NCI-H2196 treated with DMSO at 0.1 percent for 48 hours (cell line): Measurements from ENCODE around the gene NMUR2.

ENCODE experiments used
- DNase-seq: peaks from one replicate; lab custom pipeline; 2025; ENCODE audit not compliant: unreplicated experiment; lab: John Stamatoyannopoulos, UW

NMUR2 gene

GRCh38 chr5:152372875-152373274, 32.2 kb downstream of the NMUR2 start:
- no peak for DNase-seq

DNA sequence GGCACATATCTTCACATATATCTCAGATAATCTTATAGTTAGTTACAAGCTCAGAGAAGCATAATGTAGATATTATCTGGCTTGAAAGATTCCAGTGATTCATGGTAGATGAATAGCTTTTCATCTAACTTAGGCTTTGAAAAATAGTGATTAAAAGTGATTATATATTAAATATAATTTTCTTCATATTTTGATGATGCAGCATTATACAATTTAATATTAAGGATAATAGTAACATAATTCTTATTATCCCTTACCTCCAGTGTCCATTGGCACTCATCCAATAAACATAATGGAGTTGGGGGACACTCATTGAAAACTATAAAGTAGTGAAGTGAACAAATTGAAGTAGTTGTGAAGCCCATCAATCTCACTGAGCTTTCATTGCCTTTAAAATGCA, 35.8 kb downstream of the NMUR2 start:
- DNase-seq = no peak

- no peak for DNase-seq
Observed at GRCh38 chr5:152367554-152367953, 37.5 kb downstream of the NMUR2 start.

- DNase-seq = no peak
Observed at GRCh38 chr5:152366716-152367115, 38.4 kb downstream of the NMUR2 start.

DNA sequence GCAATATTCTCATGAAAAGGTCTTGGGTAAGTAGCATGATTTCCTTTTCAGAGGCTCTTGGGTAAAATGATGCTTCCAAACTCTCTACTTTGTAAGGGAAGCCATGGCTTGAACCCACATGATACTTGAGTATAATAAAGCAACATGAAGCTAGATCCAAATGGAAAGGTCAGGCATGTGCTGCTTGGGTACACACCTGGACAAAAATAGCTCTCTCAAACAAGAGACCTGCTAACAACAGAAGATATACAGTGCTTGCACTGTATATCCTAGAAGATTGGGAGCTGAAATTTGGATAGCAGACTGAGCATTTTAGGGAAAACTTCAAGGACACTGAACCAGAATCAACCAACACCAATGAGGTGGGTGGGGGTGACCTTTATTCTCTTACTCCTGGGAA, 40.2 kb downstream of the NMUR2 start:
- no peak for DNase-seq

DNA sequence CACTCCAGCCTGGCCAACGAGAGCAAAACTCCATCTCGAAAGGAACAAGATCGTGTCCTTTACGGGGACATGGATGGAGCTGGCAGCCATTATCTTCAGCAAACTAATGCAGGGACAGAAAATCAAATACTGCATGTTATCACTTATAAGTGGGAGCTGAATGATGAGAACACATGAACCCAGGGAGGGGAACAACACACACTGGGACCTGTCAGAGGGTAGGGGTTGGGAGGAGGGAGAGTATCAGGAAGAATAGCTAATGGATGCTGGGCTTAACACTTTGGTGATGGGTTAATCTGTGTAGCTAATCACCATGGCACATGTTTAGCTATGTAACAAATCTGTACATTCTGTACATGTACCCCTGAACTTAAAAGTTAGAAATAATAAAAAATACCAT, 40.9 kb downstream of the NMUR2 start:
- DNase-seq = no peak

DNA sequence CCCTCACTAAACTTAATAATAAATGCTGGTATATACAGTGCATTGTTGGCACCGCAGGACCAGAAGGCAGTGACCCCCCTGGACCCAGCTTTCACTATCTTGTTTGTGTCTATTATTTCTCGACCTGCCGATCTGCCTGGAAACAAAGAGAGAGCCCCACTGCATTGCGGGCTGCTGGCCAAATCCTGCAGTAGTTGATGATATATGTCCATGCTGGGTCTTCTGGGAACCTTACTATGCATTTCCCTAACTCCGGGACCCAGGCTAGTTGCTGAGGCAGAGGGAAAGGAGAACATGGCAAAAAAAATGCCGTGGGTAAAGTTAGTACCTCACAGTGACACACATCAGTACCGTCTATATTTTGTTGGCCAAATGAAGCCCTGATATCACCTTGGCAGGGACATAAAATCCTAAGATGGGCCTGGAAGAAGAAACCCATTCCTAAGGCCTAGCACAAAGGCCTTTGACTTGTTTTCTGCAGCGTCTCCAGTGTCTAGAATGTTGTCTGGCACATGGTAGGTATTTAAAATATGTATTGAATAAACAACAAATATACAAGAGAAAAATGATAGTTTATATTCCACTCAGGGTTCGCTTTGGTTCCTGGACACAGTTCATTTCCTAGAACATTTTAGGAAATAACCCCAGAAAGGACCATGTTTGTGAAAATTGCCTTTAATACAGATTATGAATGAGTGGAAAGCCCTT, 46.1 kb downstream of the NMUR2 start:
- DNase-seq = no peak

DNA sequence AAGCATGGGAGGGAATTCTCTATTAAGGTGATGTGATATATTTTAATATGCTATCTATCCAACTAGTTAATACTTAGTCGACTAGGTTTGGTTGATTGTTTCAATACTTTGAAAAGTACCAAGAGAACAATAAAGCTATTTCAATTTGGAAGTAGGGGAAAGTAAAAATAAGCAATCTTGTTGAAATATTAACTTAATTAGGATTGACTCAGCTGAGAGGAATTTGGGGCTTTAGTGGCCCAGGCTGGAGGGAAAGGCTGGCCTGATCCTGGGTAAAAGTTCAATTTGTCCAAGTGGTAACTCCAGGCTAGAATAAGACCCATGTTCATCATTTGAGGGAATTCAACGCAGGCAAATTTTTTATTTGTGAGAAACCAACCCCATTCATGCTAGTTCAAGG, 48.6 kb downstream of the NMUR2 start:
- DNase-seq = no peak

DNA sequence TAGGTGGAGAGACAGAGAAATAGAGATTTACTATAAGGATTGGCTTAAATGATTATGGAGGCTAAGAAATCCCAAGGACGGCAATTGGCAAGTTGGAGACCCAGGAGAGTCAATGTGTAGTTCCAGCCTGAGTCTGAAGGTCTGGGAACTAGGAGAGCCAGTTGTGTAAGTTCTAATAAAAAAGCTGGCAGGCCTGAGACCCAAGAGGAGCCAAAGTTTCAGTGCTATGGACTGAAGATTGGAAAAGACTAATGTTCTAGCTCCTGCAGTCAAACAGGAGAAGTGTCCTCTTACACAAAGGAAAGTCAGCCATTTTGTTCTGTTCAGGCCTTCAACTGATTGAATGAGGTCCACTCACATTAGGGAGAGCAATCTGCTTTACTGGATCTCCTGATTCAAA, 50.0 kb downstream of the NMUR2 start:
- DNase-seq = no peak

GRCh38 chr5:152353001-152353400, 52.1 kb downstream of the NMUR2 start:
- no peak for DNase-seq

DNA sequence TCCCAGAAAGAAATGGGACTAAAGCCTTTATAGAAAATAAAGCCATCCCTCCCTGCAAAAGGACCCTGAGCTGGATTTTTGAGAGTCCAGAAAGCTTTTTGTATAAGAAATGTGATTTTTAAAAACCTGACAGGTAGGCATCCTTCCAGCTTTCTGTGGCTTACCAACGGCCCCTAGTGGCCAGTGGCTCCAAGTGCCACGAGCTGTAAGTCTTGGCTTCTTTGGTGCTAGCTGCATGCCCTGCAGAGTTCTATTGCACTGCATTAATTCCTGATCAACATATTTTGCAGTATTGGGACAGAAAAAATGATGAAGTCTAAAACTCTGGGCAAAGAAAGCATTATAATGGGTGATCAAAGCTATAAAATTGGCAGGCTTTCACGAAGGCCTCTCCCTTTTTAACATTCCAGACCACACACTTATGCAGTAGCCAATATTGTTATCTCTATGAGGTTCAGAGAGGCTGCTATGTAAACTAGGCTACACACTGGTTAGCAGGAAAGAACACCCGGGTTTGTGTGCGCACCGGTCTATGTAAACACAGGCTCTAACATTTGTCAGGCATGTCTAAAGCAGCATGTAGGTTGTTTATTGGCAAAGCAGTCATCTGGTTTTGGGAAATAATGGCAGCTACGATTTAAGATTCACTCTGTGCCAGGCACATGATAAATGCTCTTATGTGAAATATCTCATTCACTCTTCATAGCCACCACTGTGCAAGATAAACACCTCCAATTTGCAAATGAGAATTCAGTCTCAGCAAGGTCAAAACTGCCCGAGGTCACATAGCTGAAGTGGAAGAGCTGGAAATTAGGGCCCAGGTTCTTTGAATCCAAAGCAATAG, 55.2 kb downstream of the NMUR2 start:
- DNase-seq = peak; percentile 19
